Measurements from ENCODE around the gene ANO1. TPM values are rescaled to one million over a fixed set of nuclear protein-coding genes. Genes with fewer than 3 reads are reported as not detected.

The ANO1 gene
- total and polyA plus RNA-seq, 2 donors (not counting 1 experiment from before 2014, with no cell fraction given): not detected

GRCh38 chr11:70193411-70194292 is 115.5 kb downstream of the ANO1 start:
- ATAC-seq (ENCODE audit: low read depth) (no peak), DNase-seq (no peak)
- H4K20me1 ChIP-seq (ENCODE audit: control insufficient read depth, insufficient read depth, low read length, poor library complexity, severe bottlenecking): no peaks in the 10 kb centered on the region
- no peaks in the 10 kb centered on the region for H3K79me2 ChIP-seq (ENCODE audit: control insufficient read depth, insufficient read depth, low read length)
- no peak overlapping the region for H2AFZ ChIP-seq (ENCODE audit: insufficient read depth, low read depth, low read length, poor library complexity, severe bottlenecking)
- CTCF ChIA-PET: no interaction called here
- H3K9me3 ChIP-seq (ENCODE audit: control extremely low read depth in 1 of 3, control insufficient read depth in 2 of 3, insufficient read depth in 1 of 3, low read length in 2 of 3): no peaks in the 10 kb centered on the region
- no peaks in the 10 kb centered on the region for H3K36me3 ChIP-seq (replicated peaks in 1 of 2; ENCODE audit: control extremely low read depth in 1 of 2, control insufficient read depth in 1 of 2, extremely low read depth in 1 of 2, insufficient read depth in 2 of 2, low read length in 1 of 2)
- no peaks in the 10 kb centered on the region for H3K4me1 ChIP-seq (ENCODE audit: control insufficient read depth in 2 of 2, insufficient read depth in 2 of 2, low read length in 2 of 2)
- POLR2A ChIA-PET: no interaction called here
- WGBS (ENCODE audit: insufficient coverage): 86% methylated on average over 6 of the region's 7 CpGs
- Mint-ChIP-seq H3K27ac (no peak overlapping the region), H3K27me3 (peaks cover 9% of the 10 kb centered on the region), H3K4me1 (peaks cover 2% of the 10 kb centered on the region), H3K9me3 (ENCODE audit: insufficient read depth) (no peaks in the 10 kb centered on the region), H3K4me3 (no peak overlapping the region)
- no peak overlapping the region for H3K27ac ChIP-seq (ENCODE audit: low read length in 2 of 2)
- no peak overlapping the region for H3K4me3 ChIP-seq (ENCODE audit: control extremely low read depth in 1 of 5, extremely low read depth in 1 of 5, insufficient read depth in 1 of 5, low read depth in 2 of 5, low read length in 4 of 5)
- intact Hi-C loops (cut with micrococcal nuclease): no loop called here
- TF ChIP-seq CTCF (IDR thresholded peaks at IDR 0.05): no peak
- no peak overlapping the region for H3K4me2 ChIP-seq (replicated peaks; ENCODE audit: low read depth, low read length, poor library complexity, severe bottlenecking)
- peaks cover 0 to 16% (median 3%) of the 10 kb centered on the region in 4 experiments for H3K27me3 ChIP-seq (replicated peaks in 1 of 4; ENCODE audit: control extremely low read depth in 1 of 4, control insufficient read depth in 3 of 4, insufficient read depth in 4 of 4, low read length in 3 of 4)
- no peak overlapping the region for H3K9ac ChIP-seq (ENCODE audit: low read length)

Data from B cell (primary cell).